Right lobe of liver (tissue), 4 donors: Measurements from ENCODE around the gene ZBTB21.

ENCODE experiments used
- POLR2A ChIP-seq: fragments of 450-650 bp; IDR thresholded peaks from one replicate; pipeline ENCODE4 v1.6.1; 2017; ENCODE audit warnings: antibody characterized with exemption, mild to moderate bottlenecking
- TF ChIP-seq, protein P1 (sequence below), 4 donors: fragments of 200-600 bp in 3 of 4; fragments of 450-650 bp in 1 of 4; IDR thresholded peaks; one replicate each; pipeline versions ENCODE4 v1.5.1 to v1.8.0; 2016 to 2022; ENCODE audit warnings: antibody characterized with exemption in 4 of 4, mild to moderate bottlenecking in 2 of 4
- donor health status: DM: no; HTN: no; CAD: no.
- donor health status: DM: no; HTN: no; CAD: no.
- donor health status: DM: no; HTN: yes; CAD: no.

DNA sequence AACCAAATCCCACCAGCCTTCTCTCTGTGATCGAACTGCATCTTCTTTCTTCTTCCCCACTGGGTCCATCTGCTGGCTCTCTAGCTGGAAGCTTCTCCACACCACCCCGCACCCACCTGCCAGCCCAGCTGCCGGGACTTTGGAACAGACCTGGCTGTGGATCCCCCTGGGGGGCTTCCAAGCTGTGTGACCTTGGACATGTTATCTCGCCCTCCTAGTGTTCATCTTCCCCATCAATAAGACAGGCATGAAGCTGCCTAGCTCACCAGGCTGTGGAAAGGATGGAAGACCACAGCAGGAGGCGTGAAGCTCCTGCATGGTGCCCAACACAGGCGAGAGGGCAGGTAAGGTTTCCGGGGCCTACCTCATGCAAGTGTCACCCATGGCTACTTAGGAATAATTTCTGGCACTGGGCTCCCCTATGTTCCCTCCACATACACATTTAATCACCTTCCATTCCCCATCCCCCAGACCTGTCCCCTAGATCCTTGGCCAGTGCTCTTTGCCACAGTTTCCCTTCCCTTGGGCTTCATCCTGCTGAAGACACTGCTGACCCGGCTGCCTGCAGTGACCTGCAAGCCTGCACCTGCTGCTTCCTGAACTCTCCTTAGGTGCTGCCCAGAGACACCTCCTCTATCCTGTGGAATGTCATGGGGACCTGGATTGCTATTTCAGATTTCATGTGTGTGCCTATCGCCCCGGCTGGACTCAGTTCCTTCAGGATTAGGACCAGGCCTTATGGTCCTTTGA is 43.1 kb downstream of the ZBTB21 start:
- TF ChIP-seq, protein P1, sequence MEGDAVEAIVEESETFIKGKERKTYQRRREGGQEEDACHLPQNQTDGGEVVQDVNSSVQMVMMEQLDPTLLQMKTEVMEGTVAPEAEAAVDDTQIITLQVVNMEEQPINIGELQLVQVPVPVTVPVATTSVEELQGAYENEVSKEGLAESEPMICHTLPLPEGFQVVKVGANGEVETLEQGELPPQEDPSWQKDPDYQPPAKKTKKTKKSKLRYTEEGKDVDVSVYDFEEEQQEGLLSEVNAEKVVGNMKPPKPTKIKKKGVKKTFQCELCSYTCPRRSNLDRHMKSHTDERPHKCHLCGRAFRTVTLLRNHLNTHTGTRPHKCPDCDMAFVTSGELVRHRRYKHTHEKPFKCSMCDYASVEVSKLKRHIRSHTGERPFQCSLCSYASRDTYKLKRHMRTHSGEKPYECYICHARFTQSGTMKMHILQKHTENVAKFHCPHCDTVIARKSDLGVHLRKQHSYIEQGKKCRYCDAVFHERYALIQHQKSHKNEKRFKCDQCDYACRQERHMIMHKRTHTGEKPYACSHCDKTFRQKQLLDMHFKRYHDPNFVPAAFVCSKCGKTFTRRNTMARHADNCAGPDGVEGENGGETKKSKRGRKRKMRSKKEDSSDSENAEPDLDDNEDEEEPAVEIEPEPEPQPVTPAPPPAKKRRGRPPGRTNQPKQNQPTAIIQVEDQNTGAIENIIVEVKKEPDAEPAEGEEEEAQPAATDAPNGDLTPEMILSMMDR (IDR thresholded peaks at IDR 0.05) = no peak
- no peak for TF ChIP-seq POLR2A
